Measurements from ENCODE around the gene RNF144B.
"Not testable (repeated sequence)": the region's sequence is repeated elsewhere in the genome, so short reads cannot be mapped to it uniquely, and the experiment has no call there.

The RNF144B gene

DNA sequence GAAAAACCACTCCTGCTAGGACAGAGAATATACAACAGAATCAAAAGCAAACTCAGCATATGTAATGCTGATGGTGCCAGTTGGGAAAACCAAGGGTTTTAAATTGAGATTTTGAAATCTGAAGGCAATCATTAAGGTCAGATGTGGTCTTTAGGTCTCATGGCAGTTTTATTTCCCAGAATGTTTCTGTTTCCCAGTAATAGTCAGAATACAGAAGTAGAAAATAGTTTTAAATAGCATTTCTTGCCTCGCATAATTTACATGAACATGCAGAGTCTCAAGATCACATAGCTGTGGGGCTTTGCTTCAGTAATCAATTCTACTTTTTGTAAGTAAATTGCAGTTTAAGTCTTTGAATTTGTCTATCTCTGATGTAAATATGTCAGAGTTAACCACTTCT lies 58.1 kb downstream of the RNF144B start:
- no peak for DNase-seq (ENCODE audit: low spot score)

DNA sequence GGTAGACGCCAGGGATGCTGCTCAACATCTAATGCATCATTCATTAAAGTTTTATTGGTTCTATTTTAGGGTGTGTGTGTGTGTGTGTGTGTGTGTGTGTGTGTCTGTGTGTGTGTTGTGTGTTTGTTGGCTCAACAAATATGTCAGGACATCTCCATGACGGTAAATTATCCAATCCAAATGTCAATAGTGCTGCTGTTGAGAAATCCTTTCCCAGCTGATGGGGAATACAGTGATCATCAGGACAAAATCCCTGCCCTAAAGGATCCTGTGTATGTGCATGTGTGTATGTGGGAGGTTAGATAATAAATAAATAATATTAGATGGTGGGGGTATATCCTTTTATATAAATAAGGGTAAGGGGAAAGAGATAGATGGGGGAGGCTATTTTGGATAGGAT lies 59.6 kb downstream of the RNF144B start:
- no peak for DNase-seq (ENCODE audit: low spot score)

DNA sequence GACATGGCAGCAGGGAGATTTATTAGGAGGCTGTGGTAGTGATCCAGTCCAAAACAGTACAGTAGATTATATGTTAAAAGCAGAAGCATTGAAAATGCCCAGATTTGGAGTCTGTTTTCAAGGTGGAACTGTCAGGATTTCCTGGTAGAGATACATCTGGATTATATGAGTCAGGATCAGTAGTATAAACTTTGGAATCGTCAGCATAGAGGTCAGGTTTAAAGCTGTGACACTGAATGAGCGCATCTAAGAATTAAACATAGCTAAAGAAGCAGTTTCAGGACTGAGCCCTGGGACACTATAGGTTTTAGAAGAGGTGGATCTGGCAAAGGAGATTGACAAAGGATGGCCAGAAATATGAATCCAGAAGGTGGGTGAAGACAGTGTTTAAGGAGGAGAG lies 60.4 kb downstream of the RNF144B start:
- no peak for DNase-seq (ENCODE audit: low spot score)

DNA sequence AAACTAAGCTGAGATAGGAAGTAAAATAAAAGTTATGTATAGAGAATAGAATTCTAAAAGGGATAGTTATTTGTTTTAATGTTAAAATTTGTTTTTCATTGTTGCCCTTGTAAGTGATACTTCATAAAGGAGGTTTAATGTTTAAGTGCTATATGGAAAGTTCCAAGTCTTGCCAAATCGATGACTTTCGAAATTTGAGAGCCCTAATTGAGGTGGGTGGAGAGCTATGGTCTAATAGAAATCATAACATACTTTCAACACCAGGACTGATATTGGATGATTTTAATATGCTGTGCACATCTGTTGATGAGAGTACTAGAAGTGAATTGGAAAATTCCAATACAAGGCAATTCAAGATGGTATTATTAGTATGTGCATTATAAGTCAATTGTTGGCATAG lies 64.6 kb downstream of the RNF144B start:
- DNase-seq (ENCODE audit: low spot score): no peak

DNA sequence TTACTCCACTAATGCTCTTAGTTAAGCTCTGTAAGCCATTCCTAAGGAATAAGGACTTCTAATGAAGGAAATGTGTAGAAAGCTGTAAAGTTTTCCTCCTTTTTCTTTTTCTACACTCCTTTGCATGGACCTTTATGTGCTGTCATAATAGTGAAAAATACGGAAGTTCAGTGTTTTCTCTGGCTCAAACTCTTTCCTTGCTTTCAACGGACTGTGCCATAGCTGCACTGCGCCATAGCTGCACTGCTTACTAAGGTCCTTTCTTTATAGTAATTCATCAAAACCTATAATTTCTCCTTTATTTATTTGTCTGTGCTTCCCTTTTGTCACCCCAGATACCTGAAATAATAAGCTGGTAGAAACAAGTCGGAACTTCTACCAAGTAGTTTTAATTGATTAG lies 67.3 kb downstream of the RNF144B start:
- DNase-seq (ENCODE audit: low spot score): no peak

DNA sequence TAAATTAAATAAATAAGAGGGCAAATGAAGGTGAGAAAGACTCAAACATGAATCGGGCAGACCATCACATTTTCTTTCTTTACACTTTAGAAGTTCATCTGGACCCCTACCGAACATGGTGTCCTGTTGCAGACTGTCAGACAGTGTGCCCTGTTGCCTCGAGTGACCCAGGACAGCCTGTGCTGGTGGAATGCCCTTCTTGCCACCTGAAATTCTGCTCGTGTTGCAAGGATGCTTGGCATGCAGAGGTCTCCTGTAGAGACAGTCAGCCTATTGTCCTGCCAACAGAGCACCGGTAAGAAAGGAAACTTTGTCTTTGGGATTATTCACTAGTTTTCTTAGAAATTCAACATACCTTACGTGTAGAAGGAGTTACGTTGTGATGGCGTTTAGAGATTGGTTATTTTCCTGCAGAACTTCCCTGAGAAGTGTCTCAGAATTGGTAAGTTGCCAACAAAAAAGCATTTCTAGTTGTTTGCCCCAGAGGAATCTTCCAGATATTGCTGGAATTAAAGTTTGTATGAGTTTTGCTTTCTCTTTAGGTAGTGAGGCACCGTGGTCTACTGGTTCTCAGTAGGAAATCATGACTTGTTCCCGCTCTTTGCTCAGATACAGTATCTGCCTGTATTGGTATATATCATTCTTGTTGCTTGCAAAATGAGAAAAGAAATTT lies 70.1 kb downstream of the RNF144B start:
- DNase-seq (ENCODE audit: low spot score): no peak

DNA sequence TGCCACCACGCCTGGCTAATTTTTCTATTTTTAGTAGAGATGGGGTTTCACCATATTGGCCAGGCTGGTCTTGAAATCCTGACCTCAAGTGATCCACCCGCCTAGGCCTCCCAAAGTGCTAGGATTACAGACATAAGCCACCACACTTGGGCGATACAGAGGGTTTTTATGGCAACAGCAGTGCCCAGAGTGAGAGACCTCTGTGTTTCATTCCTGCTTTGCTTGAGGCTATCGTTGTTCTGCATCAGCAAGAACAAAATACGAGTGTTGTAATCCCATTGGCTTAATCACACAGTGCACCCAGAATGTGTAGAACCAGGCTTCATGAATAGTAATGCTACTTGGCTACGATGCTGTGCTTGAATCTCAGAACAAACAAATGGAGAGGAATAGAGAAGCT lies 70.9 kb downstream of the RNF144B start:
- DNase-seq (ENCODE audit: low spot score): not testable (repeated sequence)

DNA sequence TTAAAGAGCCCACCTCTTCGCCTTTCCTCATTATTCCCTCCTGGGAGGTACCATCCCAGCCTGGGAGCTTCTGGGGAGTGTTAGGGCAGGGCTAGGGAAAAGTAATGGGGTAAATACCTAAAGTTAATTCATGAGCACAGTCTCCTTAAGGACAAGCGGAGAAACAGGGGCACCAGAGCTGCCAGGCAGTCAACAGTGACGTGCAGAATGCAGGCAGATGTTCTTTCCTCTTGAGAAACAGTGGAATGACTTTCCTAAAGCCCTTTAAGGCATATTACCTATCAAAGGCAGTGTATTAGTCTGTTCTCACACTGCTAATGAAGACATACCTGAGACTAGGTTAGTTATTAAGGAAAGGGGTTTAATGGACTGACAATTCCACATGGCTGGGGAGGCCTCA lies 76.3 kb downstream of the RNF144B start:
- DNase-seq (ENCODE audit: low spot score): no peak

DNA sequence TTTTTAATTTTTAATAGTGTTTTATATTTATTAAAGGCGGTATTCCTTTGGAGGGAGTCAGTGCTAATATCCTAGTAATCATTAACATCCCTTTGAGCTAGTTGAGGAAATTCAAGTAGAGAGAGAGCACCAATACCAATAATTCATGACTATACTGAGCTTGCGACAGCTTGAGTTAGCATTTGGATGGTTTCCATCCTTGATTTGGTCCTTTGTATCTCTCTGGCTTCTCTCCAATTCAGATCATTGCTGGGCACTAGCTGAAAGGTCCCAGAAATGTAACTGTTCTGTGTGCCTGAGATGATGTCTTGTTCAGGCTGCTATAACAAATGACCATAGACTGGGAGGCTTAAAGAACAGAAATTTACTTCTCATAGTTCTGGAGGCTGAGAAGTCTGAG lies 77.0 kb downstream of the RNF144B start:
- DNase-seq (ENCODE audit: low spot score): no peak

DNA sequence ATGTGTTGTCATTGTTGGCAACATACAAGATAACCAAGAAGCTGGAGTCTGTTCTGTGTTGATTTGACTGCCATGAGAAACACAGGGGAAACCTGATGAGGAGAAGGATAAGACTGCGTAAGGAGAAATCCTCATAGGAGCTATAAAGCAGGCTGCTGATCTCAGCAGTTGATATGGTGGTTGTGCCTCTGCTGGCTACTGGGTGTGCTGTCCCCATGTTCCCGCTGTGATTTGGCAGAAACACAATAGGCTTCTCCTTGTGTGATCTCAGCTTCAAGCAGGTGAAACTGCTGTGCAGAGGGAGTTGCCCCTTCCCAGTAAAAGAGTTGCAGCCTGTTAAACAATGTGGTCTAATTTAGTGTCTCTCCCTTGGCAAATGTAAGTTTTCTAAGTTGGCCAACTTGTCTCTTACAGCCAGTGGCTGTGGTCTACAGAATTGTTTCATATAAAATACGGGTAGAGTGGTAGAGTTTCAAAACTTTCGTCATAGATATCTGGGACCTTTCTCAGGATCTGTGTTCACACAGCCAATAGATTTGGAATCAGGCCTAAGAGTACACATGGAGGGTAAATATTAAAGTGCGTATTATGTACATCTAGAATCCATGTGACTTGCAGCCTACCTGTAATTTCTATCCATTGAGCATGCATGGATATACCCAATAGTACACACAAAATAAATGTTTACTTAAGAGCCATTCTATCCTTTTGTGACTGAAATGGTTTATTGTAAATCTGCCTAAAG lies 78.4 kb downstream of the RNF144B start:
- DNase-seq (ENCODE audit: low spot score): no peak

DNA sequence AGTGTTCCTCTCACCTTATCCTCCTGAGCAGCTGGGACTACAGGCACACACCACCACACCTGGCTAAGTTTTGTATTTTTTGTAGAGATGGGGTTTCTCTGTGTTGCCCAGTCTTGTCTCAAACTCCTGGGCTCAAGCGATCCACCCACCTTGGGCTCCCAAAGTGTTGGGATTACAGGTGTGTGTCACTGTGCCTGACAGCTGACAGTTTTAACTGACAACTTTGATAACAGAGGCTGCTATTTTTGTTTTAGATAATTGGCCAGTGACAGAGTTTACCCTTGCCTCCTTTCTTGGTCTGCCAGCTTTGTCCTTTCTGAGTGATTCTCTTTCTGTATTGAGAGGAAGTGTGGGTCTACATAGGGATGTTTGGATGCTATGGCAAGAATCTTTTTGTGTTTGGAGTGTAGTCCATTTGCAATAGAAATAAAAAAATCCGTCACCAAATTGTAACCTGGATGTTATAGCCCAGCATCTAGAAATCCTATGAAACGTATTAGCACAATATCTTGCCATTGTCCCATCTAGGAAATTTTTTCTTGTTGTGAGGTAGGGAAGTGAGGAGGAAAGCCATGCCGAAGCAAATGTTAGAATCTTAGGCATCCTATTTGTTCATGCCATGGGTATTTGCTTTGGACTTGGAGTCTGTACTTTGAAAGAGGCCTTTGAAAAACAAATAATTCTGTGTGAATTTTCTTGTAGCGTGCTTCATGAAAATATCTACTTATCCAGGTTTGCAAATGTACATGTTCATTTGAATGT lies 80.8 kb downstream of the RNF144B start:
- DNase-seq (ENCODE audit: low spot score): no peak

DNA sequence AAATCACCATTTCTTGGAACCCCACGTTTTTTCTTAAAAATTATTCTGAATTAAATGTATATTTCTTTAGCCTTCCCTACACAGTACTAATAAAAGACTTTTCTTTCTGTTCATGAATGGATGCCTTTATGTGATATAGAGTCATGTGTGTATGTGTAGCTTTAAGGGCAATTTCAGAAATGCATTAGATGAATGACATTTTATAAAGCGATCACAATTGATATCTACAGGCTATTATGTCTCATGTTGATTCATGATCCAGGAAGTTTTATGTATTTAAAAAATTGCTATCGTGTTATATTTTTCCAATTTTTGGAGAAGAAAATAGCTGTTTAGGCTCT lies 81.3 kb downstream of the RNF144B start:
- DNase-seq (ENCODE audit: low spot score): no peak

DNA sequence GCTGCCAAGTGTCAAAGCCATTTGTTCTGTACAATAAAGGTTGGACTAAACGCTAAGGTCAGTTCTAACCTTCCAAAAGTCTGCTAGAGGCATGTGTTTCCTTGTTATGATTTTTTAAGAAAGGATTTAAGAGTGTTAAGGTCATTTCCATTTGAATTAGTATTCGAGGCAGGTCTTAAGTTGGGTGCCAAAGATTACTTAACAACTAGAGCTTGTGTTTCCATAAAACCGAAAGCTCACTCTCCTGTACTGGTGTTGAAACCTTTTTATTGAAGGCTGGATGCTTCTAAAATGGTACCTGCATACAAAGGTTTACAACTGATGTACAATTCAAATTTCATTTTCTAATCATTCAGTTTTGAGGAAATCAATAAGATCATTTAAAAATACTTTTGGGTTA lies 82.4 kb downstream of the RNF144B start:
- DNase-seq (ENCODE audit: low spot score): no peak

DNA sequence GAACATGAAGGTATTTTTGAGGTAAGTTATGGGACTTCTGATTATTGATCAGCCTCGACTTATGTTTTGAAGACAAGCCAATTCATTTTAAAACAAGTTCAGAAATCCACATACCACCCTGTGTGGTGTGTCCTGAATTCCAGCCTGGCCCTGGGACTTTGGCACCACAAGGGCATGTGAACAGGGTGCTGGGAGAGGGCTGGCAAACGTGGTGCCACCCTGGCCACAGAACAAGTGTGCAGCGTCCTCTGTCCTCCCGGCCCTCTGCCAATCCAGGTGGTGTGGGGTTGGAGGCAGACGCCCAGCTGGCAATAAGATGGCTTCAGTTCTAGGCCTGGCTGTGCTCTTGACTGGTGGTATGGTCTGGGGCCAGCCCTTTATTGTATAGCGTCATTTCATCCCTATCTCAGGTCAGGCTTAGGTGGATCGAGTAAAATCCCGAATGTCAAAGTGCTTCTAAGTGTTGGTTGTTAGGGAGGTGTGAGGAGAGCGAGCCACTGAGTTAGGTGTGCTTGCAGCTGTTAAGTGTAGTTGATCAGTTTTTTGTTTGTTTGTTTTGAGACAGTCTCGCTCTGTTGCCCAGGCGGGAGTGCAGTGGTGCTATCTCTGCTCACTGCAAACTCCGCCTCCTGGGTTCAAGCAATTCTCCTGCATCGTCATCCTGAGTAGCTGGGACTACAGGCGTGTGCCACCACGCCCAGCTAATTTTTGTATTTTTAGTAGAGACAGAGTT lies 84.2 kb downstream of the RNF144B start:
- no peak for DNase-seq (ENCODE audit: low spot score)

DNA sequence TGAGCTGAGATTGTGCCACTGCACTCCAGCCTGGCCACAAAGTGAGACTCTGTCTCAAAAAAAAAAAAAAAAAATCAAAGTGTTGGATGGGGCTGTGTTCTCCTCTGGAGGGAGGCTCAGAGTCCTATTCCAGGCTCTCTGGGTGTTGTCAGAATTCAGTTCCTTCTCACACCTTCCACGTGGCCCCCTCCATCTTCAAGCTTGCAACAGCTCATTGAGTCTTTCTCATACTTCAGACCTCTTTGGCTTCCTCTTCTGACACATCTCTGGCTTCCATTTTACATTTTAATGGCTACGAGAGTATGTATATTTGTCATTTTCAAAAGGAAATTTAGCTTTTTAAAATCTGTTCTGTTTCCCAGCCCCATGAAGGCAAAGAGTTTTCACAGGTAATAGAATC lies 85.8 kb downstream of the RNF144B start:
- no peak for DNase-seq (ENCODE audit: low spot score)

DNA sequence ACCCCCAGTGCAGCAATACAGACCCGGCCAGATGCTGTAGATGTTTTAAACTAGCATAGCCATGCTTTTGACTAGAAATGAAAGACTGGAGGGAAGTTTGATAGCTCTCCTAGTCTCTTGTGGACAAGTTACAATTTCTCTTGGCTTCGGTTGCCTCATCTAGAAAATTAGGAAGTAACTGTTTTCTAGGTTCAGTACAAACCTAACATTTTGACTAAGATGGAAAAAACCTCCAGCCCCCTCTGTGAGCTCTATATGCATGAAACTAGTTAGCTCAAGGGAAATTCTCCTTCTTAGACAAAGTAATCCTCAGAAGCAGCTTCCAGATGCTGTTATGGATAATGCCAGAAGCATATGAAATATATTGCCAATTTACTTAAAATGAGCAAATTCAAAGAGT lies 86.6 kb downstream of the RNF144B start:
- DNase-seq (ENCODE audit: low spot score): no peak

DNA sequence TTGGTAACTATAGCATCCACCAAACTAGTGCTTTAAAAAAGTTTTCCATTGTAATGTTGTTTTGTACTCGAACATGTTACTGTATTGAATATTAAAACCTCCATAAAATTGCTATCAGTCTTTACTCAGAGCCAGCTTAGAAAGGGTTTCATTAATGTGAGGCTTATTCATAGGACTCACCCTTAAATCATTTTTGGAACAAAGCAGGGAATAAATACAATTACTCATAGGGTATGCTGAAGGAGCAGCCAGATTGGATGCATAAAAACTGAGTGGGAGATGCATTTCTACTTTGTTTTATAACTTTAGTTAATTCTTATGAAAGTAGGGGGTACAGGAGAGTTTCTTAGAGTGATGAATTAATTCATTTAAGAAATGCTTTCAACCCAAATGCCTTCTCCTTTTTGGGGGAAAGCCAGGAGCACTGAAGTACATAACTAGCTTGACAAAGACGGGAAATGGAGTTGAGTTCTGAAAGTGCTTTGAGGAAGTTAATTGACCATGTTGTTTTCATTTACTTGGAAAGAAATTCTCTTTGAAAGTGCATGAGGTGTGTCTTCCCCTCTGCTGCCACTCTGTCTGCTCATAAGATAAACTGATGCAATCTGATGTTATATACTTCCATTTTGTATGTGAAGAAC lies 90.3 kb downstream of the RNF144B start:
- peak; percentile 59 for DNase-seq (ENCODE audit: low spot score)

DNA sequence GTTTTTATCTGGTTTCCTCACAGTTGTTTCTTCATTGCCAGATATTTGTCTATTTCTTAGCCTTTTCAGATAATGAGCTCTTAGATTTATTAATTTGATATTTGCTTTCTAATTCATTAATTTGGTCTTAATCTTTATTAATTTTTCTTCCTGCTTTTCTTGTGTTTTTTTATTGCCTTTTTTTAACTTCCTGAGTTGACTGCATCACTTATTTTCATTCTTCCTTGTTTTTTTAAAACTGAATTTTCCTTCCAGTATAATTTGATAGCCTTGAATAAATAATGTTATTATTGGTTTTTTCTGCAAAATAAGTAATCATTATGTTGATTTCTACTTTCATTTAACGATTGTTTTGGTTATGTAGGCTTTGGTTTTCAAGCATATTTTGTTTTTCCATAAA lies 91.5 kb downstream of the RNF144B start:
- DNase-seq (ENCODE audit: low spot score): no peak

DNA sequence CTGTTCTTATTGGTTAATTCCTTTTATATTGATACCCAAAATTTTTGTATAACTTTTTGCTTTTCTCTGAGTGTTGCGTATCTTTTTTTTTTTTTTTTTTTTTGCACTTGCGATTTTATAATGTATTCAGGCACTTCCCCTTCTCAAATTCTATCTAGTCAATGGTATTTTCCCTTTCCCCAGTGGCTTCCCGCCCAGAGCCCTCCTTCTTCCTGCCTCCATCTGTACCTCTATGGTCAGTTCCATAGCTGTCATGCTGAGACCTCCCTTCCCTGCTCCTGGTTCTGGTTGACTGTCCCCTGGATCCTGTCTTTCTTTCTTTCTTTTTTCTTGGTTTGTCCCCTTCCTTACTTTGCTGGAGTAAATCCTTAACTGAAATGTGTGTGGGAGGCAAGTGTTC lies 94.7 kb downstream of the RNF144B start:
- no peak for DNase-seq (ENCODE audit: low spot score)

DNA sequence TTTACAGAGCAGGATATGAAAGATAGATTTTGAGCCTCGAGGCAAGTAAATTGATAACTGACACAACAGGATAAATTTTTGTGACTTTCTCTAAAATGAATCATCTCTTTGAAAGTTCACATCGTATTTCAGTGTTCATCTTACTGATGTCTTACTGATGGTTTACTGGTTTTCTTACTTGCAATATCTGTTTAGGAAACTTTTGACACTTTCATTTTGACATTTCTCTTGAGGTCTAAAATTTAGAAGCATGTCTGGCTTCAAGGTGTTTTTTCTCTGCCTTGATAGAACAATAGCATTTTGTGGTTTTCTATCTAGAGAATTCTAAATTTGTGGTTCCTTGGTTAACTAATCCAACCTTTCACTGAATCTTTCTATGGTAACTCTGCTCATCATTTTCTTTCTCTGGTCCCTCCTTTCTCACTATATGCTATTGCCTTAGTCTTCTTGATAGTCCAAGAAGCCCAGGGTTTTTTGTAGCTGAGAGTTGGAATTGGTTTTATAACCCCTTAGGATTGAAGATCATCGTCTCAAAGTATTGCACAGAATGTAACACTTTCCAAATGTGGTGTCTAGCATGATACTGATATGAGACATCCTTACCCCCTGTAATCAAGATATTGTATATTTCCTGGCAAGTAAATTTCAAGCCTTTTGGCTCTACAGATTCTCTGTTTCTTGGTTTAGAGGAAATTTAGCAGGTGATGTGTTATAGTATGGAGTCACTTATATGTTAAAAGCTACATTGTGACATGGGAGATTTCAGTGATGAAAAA lies 98.7 kb downstream of the RNF144B start:
- DNase-seq (ENCODE audit: low spot score): no peak

DNA sequence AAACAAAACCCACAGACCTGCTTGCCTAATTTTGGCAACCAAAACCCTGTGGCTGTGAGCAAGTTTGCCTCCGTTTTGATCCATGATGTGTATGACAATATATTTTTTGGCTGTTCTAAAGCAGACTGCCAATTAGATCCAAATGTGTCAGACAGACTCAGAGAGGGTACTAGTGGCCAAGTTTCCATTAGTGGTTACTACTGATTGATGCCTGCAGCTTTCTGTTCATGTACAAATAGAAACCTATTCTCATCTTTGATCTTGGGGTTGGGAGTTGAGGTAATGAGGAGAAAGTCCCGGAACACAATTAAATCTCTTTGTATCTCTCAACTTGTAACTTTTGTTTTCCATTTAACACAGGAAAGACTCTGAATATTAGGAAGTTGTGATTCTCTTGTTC lies 100.9 kb downstream of the RNF144B start:
- DNase-seq (ENCODE audit: low spot score): no peak

Measured in NAMALWA (cell line).